HG03280 (cell line): Measurements from ENCODE around the gene LDHD.
A peak's percentile ranks its signal among the peaks of the same experiment; 100 is the strongest.
"Not testable (repeated sequence)": the region's sequence is repeated elsewhere in the genome, so short reads cannot be mapped to it uniquely, and the experiment has no call there.

Source experiments
- ATAC-seq: cut with Tn5 transposase; IDR thresholded peaks from one replicate; pipeline ENCODE4 v1.9.1; 2021; ENCODE audit warnings: mild to moderate bottlenecking, moderate library complexity; ENCODE audit not compliant: unreplicated experiment

The LDHD gene

GRCh38 chr16:75116081-75116910 lies at the start of gene LDHD:
Gene LDHD, minus strand, starts transcription at chr16:75116780. Its CDS starts 60 bp downstream, at chr16:75116720.
- ATAC-seq: no peak

GRCh38 chr16:75160386-75160785 lies 43.8 kb upstream of the LDHD start:
- no peak for ATAC-seq

DNA sequence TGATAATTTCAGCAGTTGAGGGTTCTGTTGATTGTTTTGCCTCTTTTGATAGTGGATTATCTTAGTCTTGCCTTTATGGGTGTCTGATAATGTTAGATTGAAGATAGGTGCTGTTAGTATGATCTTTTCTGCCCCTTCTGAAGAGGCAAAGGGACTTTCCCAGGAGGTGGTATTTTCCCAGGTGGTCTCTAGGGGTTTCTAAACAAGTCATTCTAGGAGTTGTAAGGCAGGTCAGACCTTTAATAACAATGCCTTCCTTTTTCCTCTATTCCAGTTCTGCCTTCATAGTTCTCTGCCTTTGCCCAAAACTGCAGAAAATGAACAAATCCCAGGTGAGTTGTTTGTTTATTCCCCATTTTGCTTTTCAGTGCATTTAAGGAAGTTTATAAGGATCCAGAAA lies 36.1 kb upstream of the LDHD start:
- ATAC-seq: no peak

DNA sequence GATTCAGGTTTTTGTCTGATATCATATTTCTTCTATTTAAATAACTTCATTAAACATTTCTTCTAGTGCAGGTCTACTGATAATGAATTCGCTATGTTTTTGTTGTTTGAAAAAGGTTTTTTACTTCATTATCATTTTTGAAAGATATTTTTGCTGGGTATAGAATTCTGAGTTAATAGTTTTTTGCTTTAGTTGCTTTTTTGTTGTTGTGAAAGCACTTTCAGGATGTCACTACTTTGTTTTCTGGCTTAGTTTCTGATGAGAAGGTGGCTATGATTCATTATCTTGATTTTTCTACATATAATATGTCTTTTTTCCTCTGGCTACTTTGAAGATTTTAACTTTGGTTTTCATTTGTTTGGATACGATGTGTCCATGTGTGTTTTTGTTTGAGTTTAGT lies 35.2 kb upstream of the LDHD start:
- ATAC-seq: no peak

DNA sequence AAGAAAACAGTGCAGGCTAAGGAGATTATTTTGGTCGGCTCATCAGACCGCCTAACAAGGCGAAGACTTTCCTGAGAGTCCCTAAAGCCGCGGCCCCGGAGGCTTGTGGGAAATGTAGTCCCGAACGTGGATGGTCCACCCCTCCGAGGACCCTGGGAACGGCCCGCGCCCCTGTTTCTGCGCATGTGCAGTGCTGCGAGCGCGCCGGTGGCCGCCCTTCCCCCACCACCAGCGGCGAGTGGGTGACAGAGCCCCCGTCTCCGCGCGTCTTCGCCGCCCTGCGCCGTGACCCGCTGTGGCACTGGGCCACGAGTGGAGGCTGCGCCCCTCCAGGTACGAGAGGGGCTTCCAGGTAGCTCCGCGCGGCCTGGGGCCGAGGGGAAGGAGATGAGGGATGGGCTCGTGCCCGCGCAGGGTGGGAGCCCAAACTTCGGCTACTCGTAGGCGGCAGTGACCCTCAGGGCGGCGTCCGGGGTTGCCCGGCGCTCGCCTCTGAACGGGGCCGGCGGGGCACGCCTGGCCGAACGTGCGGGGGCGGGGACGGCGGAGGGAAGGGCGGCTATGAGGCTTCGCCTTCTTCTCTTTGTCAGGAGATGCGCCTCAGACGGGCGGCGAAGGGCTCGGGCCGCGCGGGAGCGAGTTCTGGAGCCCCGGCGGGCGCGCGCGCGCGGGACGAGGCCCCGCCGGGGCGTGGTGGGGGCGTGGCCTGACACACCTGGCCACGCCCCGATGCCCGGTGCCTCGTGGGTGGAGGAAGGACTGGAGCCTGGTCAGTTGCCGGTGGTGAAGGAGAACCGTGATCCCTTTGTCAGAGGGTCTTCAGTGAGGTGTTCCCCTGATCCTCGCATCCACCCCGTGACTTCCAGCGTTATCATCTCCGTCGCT lies 32.0 kb upstream of the LDHD start, which contains the start of gene ZFP1:
TSS of gene ZFP1 (plus strand) at position 214 of the 885 bp plus-strand sequence. CDS start 4,428 bp downstream, outside the sequence.
- ATAC-seq: peak; percentile 82

DNA sequence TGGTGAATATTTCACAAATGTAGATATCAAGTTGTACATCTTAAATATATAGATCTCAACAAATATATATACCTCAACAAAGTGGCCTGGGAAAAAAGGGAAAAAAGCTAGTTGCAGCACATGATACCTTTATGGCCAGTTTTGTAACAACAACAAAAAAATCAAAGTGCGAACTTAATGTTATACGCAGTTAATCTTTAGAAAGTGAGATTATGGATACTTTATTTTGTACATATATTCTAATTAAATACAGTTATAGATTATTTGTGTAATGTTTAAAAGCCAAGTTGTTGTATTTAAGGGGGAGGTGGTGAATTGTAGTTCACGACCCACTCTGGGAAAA lies 31.4 kb upstream of the LDHD start:
- ATAC-seq: no peak

DNA sequence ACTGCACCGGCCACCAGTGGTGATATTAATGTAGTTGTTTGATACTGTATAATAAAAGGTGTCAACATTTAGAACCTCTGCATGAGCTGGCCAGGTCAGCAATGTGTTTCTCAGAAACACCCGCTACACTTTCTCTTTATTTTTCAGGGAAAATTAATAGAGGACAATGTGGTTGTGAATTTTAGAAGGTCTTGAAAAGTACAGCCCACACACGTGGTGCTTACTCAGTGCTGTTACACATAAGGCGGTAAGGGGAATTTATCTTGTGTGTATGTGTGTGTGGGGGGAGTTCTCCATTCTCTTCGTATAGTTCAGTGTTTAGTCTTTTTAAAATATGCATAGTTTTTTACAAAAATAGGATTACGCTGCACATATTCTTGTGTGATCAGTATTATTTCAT lies 27.4 kb upstream of the LDHD start:
- ATAC-seq: no peak

GRCh38 chr16:75139498-75139897 lies 22.9 kb upstream of the LDHD start:
- no peak for ATAC-seq

DNA sequence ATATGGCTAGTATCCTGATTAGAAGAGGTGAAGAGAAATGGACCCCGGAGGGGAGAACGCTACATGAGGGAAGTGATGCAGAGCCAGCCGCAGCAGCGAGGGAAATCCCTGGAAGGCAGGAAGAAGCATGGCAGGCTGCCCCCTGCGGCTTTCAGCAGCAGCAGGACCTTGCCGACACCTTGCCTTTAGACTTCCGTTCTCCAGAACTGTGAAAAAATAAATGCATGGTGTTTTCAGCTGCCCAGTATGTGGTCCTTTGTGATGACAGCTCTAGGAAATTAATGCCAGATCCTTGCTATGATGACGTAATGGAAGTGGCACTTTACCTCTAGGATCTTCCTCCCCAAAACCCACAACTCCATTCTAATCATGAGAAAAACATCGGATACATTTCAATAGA lies 22.1 kb upstream of the LDHD start:
- no peak for ATAC-seq

DNA sequence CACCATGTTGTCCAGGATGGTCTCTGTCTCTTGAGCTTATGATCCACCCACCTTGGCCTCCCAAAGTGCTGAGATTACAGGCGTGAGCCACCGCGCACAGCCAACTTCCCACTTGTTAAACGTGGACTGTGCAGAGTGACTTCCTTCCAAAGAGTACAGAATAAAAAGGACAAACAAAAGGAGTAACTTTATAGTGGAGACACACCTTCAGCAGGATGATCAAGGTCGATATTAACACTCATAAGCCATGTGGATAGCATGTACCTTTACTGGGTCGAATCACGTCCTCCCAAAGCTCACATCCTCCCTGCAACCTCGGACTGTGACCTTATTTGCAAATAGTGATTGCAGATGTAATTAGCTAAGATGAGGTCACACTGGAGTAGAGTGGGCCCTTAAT lies 21.7 kb upstream of the LDHD start:
- ATAC-seq: no peak

GRCh38 chr16:75131081-75131480 lies 14.5 kb upstream of the LDHD start:
- no peak for ATAC-seq

GRCh38 chr16:75130150-75130771 lies 13.7 kb upstream of the LDHD start:
- no peak for ATAC-seq

DNA sequence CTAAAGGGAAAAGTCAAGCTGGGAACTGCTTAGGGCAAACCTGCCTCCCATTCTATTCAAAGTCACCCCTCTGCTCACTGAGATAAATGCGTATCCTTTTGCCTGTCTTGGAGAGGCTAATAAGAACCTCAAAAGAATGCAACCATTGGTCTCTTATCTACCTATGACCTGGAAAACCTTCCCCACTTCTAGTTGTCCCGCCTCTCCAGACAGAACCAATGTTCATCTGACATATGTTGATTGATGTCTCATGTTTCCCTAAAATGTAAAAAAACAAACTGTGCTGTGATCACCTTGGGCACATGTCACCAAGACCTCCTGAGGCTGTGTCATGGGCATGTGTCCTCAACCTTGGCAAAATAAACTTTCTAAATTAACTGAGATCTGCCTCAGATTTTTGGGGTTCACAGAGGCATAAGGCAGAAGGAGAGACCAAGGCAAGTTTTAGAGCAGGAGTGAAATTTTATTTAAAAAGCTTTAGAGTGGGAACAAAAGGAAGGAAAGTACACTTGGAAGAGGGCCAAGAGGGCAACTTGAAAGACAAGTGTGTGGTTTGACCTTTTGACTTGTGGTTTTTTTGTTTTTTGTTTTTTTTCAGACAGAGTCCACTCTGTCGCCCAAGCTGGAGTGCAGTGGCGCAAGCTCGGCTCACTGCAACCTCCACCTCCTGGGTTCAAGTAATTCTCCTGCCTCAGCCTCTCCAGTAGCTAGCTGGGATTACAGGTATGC lies 13.0 kb upstream of the LDHD start:
- ATAC-seq: not testable (repeated sequence)

- ATAC-seq: no peak
These were observed 11.3 kb upstream of the LDHD start for GRCh38 chr16:75127713-75128415.

GRCh38 chr16:75122609-75123008 lies 6.0 kb upstream of the LDHD start:
- no peak for ATAC-seq

DNA sequence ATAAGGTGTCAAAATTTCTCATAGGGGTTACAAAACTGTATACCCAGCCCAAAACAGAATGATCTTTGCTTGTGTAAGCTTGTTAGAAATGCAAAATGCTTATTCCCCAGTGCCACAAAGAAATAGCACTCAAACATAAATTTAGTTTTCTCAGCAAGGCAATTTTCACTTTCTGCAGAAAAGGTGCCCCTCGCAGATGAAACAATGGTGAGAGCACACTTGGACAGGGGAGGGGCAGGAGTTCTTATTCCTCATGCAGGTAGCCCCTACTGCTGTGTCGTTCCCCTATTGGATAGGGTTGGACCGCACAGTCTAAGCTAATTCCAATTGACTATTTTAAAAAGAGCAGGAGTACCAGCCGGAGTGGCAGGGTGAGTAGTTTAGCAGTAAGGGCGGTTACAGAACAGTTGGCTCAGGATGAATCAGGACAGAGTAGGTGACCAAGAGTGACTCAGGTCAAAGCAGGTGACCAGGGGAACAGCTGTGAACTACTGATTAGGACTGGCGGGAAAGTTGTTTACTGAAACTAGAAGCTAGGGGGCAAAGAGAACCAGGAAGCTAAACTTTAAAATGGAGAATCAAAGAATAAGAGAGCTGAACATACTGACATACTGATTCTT lies 5.5 kb upstream of the LDHD start:
- ATAC-seq: no peak

DNA sequence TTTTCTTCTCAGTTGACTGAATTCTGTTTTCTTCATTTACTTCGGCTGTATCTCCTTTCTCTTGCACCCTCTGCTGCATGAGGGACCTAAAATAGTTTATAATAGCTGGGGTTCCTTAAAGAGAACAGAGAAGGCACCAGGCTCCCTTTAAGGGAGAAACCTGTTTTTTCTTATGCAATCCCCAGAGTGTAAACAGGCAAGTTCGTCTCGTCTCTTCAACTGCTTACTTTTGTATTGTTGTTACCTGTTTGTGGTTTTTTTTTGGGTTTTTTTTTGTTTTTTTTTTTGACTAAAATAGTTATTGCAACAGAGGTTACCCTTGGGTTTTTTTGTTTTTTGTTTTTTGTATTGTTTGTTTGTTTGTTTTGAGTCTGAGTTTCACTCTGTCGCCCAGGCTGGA lies 3.7 kb upstream of the LDHD start:
- ATAC-seq: no peak

DNA sequence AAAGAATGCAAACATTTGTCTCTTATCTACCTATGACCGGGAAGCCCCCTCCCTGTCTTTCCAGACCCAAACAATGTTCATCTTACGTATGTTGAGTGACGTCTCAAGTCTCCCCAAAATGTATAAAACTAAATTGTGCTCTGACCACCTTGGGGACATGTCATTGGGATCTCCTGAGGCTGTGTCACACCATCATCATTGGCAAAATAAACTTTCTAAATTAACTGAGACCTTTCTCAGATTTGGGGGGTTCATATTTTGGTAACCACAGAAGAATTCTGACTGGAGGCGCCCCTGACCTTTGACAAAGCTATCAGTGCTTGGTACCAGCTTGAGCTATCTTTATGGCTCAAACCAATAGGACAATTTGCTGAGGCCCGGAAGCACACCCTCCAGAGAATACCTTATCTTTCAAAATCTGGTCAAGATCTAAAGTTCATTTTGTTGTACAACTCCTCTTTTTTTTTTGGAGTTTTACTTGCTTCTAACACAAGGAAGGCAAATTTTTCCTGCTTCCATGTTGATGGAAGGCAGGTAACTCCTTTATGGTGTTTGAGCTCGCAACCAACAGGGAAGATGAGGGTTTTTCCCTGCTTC lies 2.5 kb upstream of the LDHD start:
- ATAC-seq: no peak

- no peak for ATAC-seq
These were observed 298 bp upstream of the LDHD start for GRCh38 chr16:75116911-75117245.
